Ishikawa (cell line): ENCODE results near the gene MAP6.

Experiments
- CEBPB ChIP-seq: IDR thresholded peaks from 2 replicates; pipeline ENCODE4 v1.6.1; 2012
- CREB1 ChIP-seq: IDR thresholded peaks from 2 replicates; pipeline ENCODE4 v1.6.1; 2012; ENCODE audit warnings: low read depth
- EGR1 ChIP-seq: IDR thresholded peaks from 2 replicates; pipeline ENCODE4 v1.6.1; 2012
- EP300 ChIP-seq: IDR thresholded peaks from 2 replicates; pipeline ENCODE4 v1.6.1; 2012; ENCODE audit warnings: borderline replicate concordance
- FOXM1 ChIP-seq: IDR thresholded peaks from 2 replicates; pipeline ENCODE4 v1.6.1; 2012; ENCODE audit warnings: low read depth, borderline replicate concordance
- MAX ChIP-seq: IDR thresholded peaks from 2 replicates; pipeline ENCODE4 v1.6.1; 2012
- NFIC ChIP-seq: IDR thresholded peaks from 2 replicates; pipeline ENCODE4 v1.6.1; 2012
- RAD21 ChIP-seq: IDR thresholded peaks from 2 replicates; pipeline ENCODE4 v1.6.1; 2012; ENCODE audit warnings: low read depth
- REST ChIP-seq: IDR thresholded peaks from 2 replicates; pipeline ENCODE4 v1.6.1; 2012; ENCODE audit warnings: low read depth, mild to moderate bottlenecking
- TAF1 ChIP-seq: IDR thresholded peaks from 2 replicates; pipeline ENCODE4 v1.6.1; 2012; ENCODE audit warnings: low read depth, mild to moderate bottlenecking
- TCF12 ChIP-seq: IDR thresholded peaks from 2 replicates; pipeline ENCODE4 v1.6.1; 2012; ENCODE audit warnings: low read depth
- TEAD4 ChIP-seq: IDR thresholded peaks from 2 replicates; pipeline ENCODE4 v1.6.1; 2012
- USF1 ChIP-seq: IDR thresholded peaks from 2 replicates; pipeline ENCODE4 v1.6.1; 2012
- YY1 ChIP-seq: IDR thresholded peaks from 2 replicates; pipeline ENCODE4 v1.6.1; 2012; ENCODE audit warnings: low read depth
- ZBTB7A ChIP-seq: IDR thresholded peaks from 2 replicates; pipeline ENCODE4 v1.6.1; 2012; ENCODE audit warnings: low read depth

MAP6 gene

DNA sequence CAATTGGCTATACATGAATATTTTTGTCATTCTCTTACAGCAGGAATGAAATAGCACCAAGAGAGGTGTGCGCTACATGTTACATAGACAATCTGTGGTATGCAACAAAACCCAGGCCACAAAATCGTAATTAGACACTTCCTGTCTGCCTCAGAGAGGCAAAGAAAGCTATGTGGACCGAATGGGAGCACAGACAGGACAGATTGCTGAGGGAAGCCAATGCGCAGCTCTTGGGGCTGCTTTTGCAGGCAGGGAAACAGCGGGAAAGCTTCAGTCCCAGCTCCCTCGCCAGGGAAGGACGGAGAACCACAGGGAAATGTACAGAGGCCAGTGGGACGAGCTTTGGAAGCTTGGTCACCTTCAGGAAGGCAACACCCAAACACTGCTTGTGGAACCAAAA lies 65.9 kb downstream of the MAP6 start:
- no peak for TF ChIP-seq CREB1
- TF ChIP-seq MAX = no peak
- no peak for TF ChIP-seq TAF1
- no peak for TF ChIP-seq USF1
- no peak for TF ChIP-seq CEBPB
- no peak for TF ChIP-seq TCF12
- TF ChIP-seq YY1 = no peak
- no peak for TF ChIP-seq RAD21
- TF ChIP-seq TEAD4 = no peak
- no peak for TF ChIP-seq ZBTB7A
- no peak for TF ChIP-seq NFIC
- no peak for TF ChIP-seq EP300
- no peak for TF ChIP-seq FOXM1
- no peak for TF ChIP-seq EGR1
- no peak for TF ChIP-seq REST

GRCh38 chr11:75601494-75601893 lies 67.3 kb downstream of the MAP6 start:
- no peak for TF ChIP-seq NFIC
- no peak for TF ChIP-seq FOXM1
- TF ChIP-seq CREB1 = no peak
- TF ChIP-seq REST = no peak

GRCh38 chr11:75600356-75600755 lies 68.5 kb downstream of the MAP6 start:
- TF ChIP-seq RAD21 = no peak
- no peak for TF ChIP-seq TCF12
- TF ChIP-seq ZBTB7A = no peak
- TF ChIP-seq NFIC = no peak
- TF ChIP-seq EGR1 = no peak
- TF ChIP-seq EP300 = no peak
- TF ChIP-seq USF1 = no peak
- TF ChIP-seq MAX = no peak
- TF ChIP-seq YY1 = no peak
- TF ChIP-seq TEAD4 = no peak
- TF ChIP-seq TAF1 = no peak
- no peak for TF ChIP-seq CREB1

DNA sequence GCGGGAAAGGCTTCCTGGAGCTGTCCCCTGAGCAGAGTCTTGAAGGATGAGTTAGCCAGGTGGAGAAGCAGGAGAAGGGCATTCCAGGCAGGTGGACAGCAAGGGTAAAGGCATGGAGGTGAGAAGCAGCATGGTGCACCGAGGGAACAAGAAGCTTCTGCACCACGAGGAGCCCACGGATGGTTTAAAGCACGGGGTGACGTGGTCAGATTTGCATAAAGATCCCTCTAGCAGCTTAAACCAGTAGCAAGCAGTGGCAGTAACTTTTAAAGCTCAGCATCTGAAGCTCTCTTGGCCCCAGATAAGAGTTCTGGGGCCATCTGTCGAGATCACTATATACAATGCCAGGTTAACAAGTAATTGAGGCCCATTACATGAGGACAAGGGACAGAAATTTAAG lies 69.9 kb downstream of the MAP6 start:
- no peak for TF ChIP-seq EP300
- TF ChIP-seq TAF1 = no peak
- no peak for TF ChIP-seq FOXM1

DNA sequence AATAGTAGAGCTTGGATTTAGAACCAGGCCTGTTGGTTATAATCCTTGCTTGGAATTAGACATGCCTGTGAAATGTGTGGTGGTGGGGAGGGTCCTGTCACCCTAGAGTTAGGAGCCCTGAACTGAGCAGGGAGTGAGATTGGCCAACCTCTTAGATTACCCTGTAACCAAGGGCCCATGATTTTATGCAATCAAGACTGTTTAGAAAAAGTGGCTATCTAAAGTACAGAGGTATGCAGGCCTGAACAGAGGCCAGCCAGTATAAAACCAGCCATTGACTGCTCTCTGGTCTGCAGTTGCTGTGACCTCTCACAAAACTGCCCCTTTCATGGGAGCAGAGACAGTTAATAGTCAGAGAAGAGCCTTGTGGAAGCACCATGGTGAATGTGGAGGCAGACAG lies 70.6 kb downstream of the MAP6 start:
- TF ChIP-seq REST (no peak), EGR1 (no peak), USF1 (no peak), EP300 (no peak), YY1 (no peak)
